Hepatocyte (in vitro differentiated cells): ENCODE data around the gene ATG13. TPM values are rescaled to one million over a fixed set of nuclear protein-coding genes. Genes with fewer than 3 reads are reported as not detected.

ENCODE experiments used
- DNase-seq: peaks from one replicate; pipeline ENCODE4 v3.0.0-alpha.2; 2016; ENCODE audit warnings: low spot score
- H2AFZ ChIP-seq: fragments of 200-600 bp; sonication (generic); 2 replicates; pipeline ENCODE4 v1.6.0; 2016; ENCODE audit warnings: antibody characterized with exemption, mild to moderate bottlenecking
- H3K27ac ChIP-seq: fragments of 200-600 bp; sonication (generic); 2 replicates; pipeline ENCODE4 v1.5.1; 2016; ENCODE audit warnings: mild to moderate bottlenecking
- H3K27me3 ChIP-seq: fragments of 200-600 bp; sonication (generic); 2 replicates; pipeline ENCODE4 v1.6.1; 2016
- H3K36me3 ChIP-seq: fragments of 200-600 bp; sonication (generic); replicated peaks from 2 replicates; pipeline ENCODE4 v1.5.1; 2016; ENCODE audit warnings: low read depth; ENCODE audit not compliant: insufficient read depth
- H3K4me1 ChIP-seq: fragments of 200-600 bp; sonication (generic); 2 replicates; pipeline ENCODE4 v1.5.1; 2016; ENCODE audit warnings: mild to moderate bottlenecking, moderate library complexity; ENCODE audit not compliant: insufficient read depth
- H3K4me2 ChIP-seq: fragments of 200-600 bp; sonication (generic); 2 replicates; pipeline ENCODE4 v1.6.0; 2016
- H3K4me3 ChIP-seq: fragments of 200-600 bp; sonication (generic); 2 replicates; pipeline ENCODE4 v1.5.1; 2016; ENCODE audit warnings: mild to moderate bottlenecking
- H3K79me2 ChIP-seq: fragments of 200-600 bp; sonication (generic); 2 replicates; pipeline ENCODE4 v1.6.0; 2017; ENCODE audit warnings: mild to moderate bottlenecking
- H3K9me2 ChIP-seq: fragments of 200-600 bp; sonication (generic); replicated peaks from 2 replicates; pipeline ENCODE4 v1.6.0; 2017; ENCODE audit warnings: mild to moderate bottlenecking; ENCODE audit not compliant: insufficient read depth
- H3K9me3 ChIP-seq: fragments of 200-600 bp; sonication (generic); 2 replicates; pipeline ENCODE4 v1.5.1; 2016; ENCODE audit warnings: low read depth, mild to moderate bottlenecking
- H4K20me1 ChIP-seq: fragments of 200-600 bp; sonication (generic); 2 replicates; pipeline ENCODE4 v1.6.0; 2016; ENCODE audit warnings: mild to moderate bottlenecking; ENCODE audit not compliant: insufficient read depth, poor library complexity, severe bottlenecking
- EZH2 ChIP-seq: fragments of 200-600 bp; sonication (generic); IDR thresholded peaks from 2 replicates; pipeline ENCODE4 v1.6.1; 2016; ENCODE audit warnings: antibody characterized with exemption, mild to moderate bottlenecking, borderline replicate concordance
- EZH2phosphoT487 ChIP-seq: fragments of 200-600 bp; sonication (generic); IDR thresholded peaks from one replicate; pipeline ENCODE4 v1.6.1; 2018; ENCODE audit warnings: antibody characterized with exemption, mild to moderate bottlenecking, low read depth, moderate library complexity; ENCODE audit not compliant: unreplicated experiment, severe bottlenecking
- WGBS: methylation state at CpG from one replicate; pipeline ENCODE4 v1.1.6; 2016; ENCODE audit warnings: low lambda C conversion rate; ENCODE audit errors: missing lambda C conversion rate; 5-methylcytosine and 5-hydroxymethylcytosine counted together
- polyA plus RNA-seq: library from polyadenylated mRNA; unstranded; fragments of >200 nt; fragmentation: Nextera tagmentation; extraction: Ambion mirVana; gene quantifications from 2 replicates; pipeline ENCODE4 v1.2.1, GENCODE V29; 2016
- total RNA-seq: library from RNA; depleted of rRNA; stranded (reverse); fragments of >200 nt; gene quantifications from 2 replicates; pipeline ENCODE4 v1.2.3, GENCODE V29; 2014
- TF ChIP-seq, protein P1 (sequence below): fragments of 200-600 bp; sonication (generic); IDR thresholded peaks from 2 replicates; pipeline ENCODE4 v1.5.1; 2016; ENCODE audit warnings: antibody characterized with exemption, mild to moderate bottlenecking; ENCODE audit not compliant: poor library complexity

The ATG13 gene
- total and polyA plus RNA-seq, 2 experiments from 2014 or later, result 50.9 to 60.8 TPM

DNA sequence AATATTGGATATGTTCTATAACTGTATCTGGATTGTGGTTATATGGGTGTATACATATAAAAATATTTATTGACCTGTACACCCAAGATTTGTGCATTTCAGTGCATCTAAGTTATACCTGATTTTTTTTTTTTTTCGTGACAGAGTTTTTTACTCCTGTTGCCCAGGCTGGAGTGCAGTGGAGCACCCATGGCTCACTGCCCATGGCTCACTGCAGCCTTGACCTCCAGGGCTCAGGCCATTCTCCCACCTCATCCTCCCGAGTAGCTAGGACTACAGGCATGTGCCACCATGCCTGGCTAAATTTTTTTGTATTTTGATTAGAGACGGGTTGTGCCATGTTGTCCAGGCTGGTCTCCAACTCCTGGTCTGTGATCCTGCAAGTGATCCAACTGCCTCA lies 24.3 kb downstream of the ATG13 start:
- Histone ChIP-seq H3K4me2 (no peak overlapping the region), H3K27me3 (no peaks in the 10 kb centered on the region), H3K79me2 (peaks cover 42% of the 10 kb centered on the region), H4K20me1 (no peaks in the 10 kb centered on the region), H3K4me1 (peaks cover 8% of the 10 kb centered on the region), H3K36me3 (no peaks in the 10 kb centered on the region), H2AFZ (no peak overlapping the region), H3K9me3 (no peaks in the 10 kb centered on the region), H3K27ac (no peak overlapping the region), H3K4me3 (no peak overlapping the region), H3K9me2 (no peaks in the 10 kb centered on the region)
- 95% methylated on average over 3 of the region's 3 CpGs for WGBS
- no peak for DNase-seq
- no peak for TF ChIP-seq EZH2phosphoT487
- TF ChIP-seq EZH2, result no peak
- TF ChIP-seq, protein P1, sequence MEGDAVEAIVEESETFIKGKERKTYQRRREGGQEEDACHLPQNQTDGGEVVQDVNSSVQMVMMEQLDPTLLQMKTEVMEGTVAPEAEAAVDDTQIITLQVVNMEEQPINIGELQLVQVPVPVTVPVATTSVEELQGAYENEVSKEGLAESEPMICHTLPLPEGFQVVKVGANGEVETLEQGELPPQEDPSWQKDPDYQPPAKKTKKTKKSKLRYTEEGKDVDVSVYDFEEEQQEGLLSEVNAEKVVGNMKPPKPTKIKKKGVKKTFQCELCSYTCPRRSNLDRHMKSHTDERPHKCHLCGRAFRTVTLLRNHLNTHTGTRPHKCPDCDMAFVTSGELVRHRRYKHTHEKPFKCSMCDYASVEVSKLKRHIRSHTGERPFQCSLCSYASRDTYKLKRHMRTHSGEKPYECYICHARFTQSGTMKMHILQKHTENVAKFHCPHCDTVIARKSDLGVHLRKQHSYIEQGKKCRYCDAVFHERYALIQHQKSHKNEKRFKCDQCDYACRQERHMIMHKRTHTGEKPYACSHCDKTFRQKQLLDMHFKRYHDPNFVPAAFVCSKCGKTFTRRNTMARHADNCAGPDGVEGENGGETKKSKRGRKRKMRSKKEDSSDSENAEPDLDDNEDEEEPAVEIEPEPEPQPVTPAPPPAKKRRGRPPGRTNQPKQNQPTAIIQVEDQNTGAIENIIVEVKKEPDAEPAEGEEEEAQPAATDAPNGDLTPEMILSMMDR, result no peak

GRCh38 chr11:46642627-46643335 lies 25.4 kb downstream of the ATG13 start:
- 96% methylated on average over 8 of the region's 8 CpGs for WGBS
- H3K36me3 ChIP-seq, result no peaks in the 10 kb centered on the region
- no peaks in the 10 kb centered on the region for H3K9me2 ChIP-seq
- no peaks in the 10 kb centered on the region for H3K27me3 ChIP-seq
- no peak overlapping the region for H3K27ac ChIP-seq
- no peak overlapping the region for H3K4me3 ChIP-seq
- no peak for DNase-seq
- peaks cover 33% of the 10 kb centered on the region for H3K79me2 ChIP-seq
- no peaks in the 10 kb centered on the region for H4K20me1 ChIP-seq
- peaks cover 8% of the 10 kb centered on the region for H3K4me1 ChIP-seq
- no peak overlapping the region for H2AFZ ChIP-seq
- H3K4me2 ChIP-seq, result no peak overlapping the region
- no peaks in the 10 kb centered on the region for H3K9me3 ChIP-seq
- TF ChIP-seq EZH2phosphoT487, result no peak
- TF ChIP-seq EZH2, result no peak
- TF ChIP-seq, protein P1, result no peak

GRCh38 chr11:46643531-46643930 lies 26.2 kb downstream of the ATG13 start:
- Histone ChIP-seq H3K27me3 (no peaks in the 10 kb centered on the region), H3K79me2 (peaks cover 27% of the 10 kb centered on the region), H3K4me3 (no peak overlapping the region), H3K9me2 (no peaks in the 10 kb centered on the region), H3K9me3 (no peaks in the 10 kb centered on the region), H3K4me1 (peaks cover 8% of the 10 kb centered on the region), H3K36me3 (no peaks in the 10 kb centered on the region), H2AFZ (no peak overlapping the region), H3K27ac (no peak overlapping the region), H4K20me1 (no peaks in the 10 kb centered on the region), H3K4me2 (no peak overlapping the region)
- 98% methylated on average over 3 of the region's 3 CpGs for WGBS
- TF ChIP-seq, protein P1, result no peak
- no peak for TF ChIP-seq EZH2phosphoT487
- no peak for TF ChIP-seq EZH2
- no peak for DNase-seq
